ENCODE measurements around the gene XPO5.

The XPO5 gene

GRCh38 chr6:43494766-43495165 is 81.1 kb downstream of the XPO5 start:
- DNase-seq: no peak

- no peak for DNase-seq
Measured at GRCh38 chr6:43494321-43494720, 81.5 kb downstream of the XPO5 start.

- no peak for DNase-seq
Measured at GRCh38 chr6:43493833-43494232, 82.0 kb downstream of the XPO5 start.

- DNase-seq: no peak
Measured at GRCh38 chr6:43493230-43493629, 82.6 kb downstream of the XPO5 start.

- no peak for DNase-seq
Measured at GRCh38 chr6:43492673-43493072, 83.2 kb downstream of the XPO5 start.

- no peak for DNase-seq
Measured at GRCh38 chr6:43491750-43492661, 83.8 kb downstream of the XPO5 start.

GRCh38 chr6:43490523-43490939 is 85.3 kb downstream of the XPO5 start:
- no peak for DNase-seq

- no peak for DNase-seq
Measured at GRCh38 chr6:43489277-43490072, 86.4 kb downstream of the XPO5 start.

GRCh38 chr6:43488667-43489276 is 87.1 kb downstream of the XPO5 start:
- no peak for DNase-seq

GRCh38 chr6:43481591-43482236 is 94.1 kb downstream of the XPO5 start:
- DNase-seq: no peak

GRCh38 chr6:43481075-43481474 is 94.8 kb downstream of the XPO5 start:
- no peak for DNase-seq

GRCh38 chr6:43478008-43478372 is 97.8 kb downstream of the XPO5 start:
- no peak for DNase-seq

GRCh38 chr6:43477235-43478007 is 98.4 kb downstream of the XPO5 start, which contains the start of gene TJAP1:
TJAP1 (plus strand) TSS chr6:43477570; CDS start chr6:43499002, 21,432 bp downstream.
- DNase-seq: no peak

- no peak for DNase-seq
Measured at GRCh38 chr6:43476746-43477145, 99.1 kb downstream of the XPO5 start.

GRCh38 chr6:43475516-43475915 is 100.3 kb downstream of the XPO5 start:
- no peak for DNase-seq

GRCh38 chr6:43472515-43472914 is 103.3 kb downstream of the XPO5 start:
- DNase-seq: no peak

Data from cortex of kidney (tissue), 1 donor.